C4-2B (cell line): ENCODE results near the gene RBM8A.

ENCODE experiments used
- ZFX ChIP-seq: fragments of 450-650 bp; IDR thresholded peaks from 2 replicates; pipeline ENCODE4 v1.6.1; 2017
- TF ChIP-seq, protein P1 (sequence below): fragments of 450-650 bp; conservative IDR thresholded peaks from 2 replicates; pipeline ENCODE4 v1.5.1; 2017; ENCODE audit warnings: mild to moderate bottlenecking

DNA sequence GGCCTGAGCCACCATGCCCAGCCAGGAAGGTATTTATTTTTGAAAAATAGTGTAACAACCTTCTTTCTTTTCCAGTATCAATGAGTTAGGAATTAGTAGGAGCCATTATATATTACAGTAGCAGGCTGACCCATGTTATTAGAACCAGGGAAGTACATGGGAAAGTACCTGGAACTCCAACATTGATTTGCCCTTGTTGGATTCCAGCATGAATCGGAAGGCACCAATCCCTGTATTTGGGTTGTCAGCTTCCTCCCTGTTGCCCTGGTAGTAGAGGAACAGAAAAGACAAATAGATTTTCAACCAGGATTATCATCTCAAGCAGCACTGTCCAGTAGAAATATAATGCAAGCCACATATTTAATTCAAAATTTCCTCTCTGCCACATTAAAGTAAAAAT, 10.2 kb upstream of the RBM8A start:
- TF ChIP-seq, protein P1, sequence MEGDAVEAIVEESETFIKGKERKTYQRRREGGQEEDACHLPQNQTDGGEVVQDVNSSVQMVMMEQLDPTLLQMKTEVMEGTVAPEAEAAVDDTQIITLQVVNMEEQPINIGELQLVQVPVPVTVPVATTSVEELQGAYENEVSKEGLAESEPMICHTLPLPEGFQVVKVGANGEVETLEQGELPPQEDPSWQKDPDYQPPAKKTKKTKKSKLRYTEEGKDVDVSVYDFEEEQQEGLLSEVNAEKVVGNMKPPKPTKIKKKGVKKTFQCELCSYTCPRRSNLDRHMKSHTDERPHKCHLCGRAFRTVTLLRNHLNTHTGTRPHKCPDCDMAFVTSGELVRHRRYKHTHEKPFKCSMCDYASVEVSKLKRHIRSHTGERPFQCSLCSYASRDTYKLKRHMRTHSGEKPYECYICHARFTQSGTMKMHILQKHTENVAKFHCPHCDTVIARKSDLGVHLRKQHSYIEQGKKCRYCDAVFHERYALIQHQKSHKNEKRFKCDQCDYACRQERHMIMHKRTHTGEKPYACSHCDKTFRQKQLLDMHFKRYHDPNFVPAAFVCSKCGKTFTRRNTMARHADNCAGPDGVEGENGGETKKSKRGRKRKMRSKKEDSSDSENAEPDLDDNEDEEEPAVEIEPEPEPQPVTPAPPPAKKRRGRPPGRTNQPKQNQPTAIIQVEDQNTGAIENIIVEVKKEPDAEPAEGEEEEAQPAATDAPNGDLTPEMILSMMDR: no peak
- no peak for TF ChIP-seq ZFX
